KOPT-K1 (cell line): Measurements from ENCODE around the gene MGMT.

Experiments used
- H3K27ac ChIP-seq: fragments of 200-600 bp; sonication (generic); 2 replicates; pipeline ENCODE4 v1.5.1; 2016; ENCODE audit warnings: antibody characterized with exemption, mild to moderate bottlenecking, low read depth, low read length; ENCODE audit not compliant: poor library complexity, severe bottlenecking
- H3K36me3 ChIP-seq: fragments of 200-600 bp; sonication (generic); 2 replicates; pipeline ENCODE4 v1.5.1; 2017; ENCODE audit warnings: antibody characterized with exemption, mild to moderate bottlenecking, low read length, moderate library complexity; ENCODE audit not compliant: insufficient read depth
- H3K9me3 ChIP-seq: fragments of 200-600 bp; sonication (generic); 2 replicates; pipeline ENCODE4 v1.5.1; 2017; ENCODE audit warnings: antibody characterized with exemption, low read length, mild to moderate bottlenecking; ENCODE audit not compliant: insufficient read depth, poor library complexity, severe bottlenecking

The MGMT gene

GRCh38 chr10:129811208-129811607 lies 344.2 kb downstream of the MGMT start:
- Histone ChIP-seq H3K9me3 (peaks cover 17% of the 10 kb centered on the region), H3K27ac (no peak overlapping the region), H3K36me3 (no peaks in the 10 kb centered on the region)

GRCh38 chr10:129812398-129812797 lies 345.4 kb downstream of the MGMT start:
- H3K36me3 ChIP-seq: no peaks in the 10 kb centered on the region
- H3K27ac ChIP-seq: no peak overlapping the region
- H3K9me3 ChIP-seq: peaks cover 17% of the 10 kb centered on the region

DNA sequence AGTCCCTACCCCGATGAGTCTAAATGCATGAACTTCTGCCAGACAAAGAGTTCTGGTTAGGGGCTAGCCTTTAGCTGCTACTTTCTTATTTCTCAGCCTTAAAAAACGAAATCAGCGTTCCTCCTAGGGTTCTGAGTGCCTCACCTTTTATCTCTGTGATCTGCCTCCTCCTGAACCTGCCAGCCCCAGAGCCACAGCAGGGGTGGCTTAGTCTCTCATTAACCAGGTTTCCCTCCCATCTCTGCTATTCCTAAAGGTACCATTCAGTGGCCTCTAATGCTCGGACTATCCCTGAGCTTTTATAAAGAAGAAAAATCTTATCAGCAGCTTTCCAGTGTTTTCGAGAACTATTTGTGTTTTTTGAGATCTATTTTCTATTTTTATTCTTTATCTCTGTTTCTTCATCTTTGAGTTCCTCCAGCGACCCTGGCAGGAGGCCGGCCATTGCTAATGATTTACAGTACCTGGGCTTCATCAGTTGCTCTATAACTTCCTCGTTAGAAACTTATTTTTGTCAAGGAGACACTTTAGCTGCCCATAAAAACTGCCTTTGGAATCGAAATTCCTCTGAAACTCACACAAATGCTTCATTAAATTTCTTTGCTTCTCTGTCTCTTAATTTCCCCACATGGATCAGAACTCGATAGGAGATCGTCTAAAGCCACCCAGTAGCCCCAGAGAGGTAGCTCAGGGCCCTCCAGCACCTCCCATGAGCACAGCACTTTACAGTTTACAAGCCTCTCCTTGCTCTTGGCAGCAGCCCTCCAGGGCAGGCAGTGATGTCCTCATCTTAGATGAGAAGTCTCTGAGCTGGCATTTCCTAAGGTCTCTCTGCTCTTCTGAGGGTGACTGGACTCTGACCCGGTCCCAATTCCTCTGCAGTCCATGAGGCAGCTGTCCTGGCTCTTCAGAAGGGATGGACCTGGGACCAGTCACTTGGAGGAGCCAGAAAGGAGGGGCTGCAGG lies 347.9 kb downstream of the MGMT start:
- H3K36me3 ChIP-seq: no peaks in the 10 kb centered on the region
- peaks cover 36% of the 10 kb centered on the region for H3K9me3 ChIP-seq
- H3K27ac ChIP-seq: no peak overlapping the region

DNA sequence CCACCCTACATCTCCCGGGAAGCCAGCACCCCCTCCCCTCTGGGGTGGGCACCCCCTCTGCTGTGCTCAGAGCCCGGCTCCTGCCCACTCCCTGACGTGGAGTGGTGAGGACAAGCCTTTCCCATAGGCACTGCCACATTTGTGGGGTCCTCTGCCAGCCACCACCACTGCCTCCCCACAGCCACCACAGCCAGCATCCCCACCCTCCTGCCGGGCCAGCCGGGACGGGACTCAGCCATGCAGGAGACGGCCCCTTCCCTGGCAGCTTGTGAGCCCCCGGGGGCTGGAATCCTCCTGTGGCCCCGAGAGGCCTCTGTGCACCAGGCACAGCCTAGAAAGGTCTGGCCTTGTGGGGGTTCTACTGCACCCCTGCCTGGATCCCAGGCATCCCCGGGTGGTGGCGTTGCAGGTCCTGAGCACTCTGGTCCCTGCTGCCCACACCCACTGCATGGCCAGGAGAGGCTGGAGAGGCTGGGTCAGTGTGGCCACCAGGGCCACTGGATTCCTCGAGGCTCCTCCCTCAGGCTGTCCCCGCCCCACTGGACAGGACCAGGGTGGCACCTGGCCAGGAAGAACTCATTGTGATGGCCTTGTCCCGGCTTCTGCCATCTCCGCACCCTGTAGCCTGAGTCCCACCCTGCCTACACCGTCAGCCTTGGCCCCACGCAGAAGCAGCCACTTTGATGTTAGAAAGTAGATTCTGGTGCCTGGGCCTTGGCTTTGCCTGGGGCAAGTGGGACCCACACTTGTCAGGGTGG lies 349.0 kb downstream of the MGMT start:
- no peaks in the 10 kb centered on the region for H3K36me3 ChIP-seq
- peaks cover 36% of the 10 kb centered on the region for H3K9me3 ChIP-seq
- H3K27ac ChIP-seq: no peak overlapping the region

- no peak overlapping the region for H3K27ac ChIP-seq
- peaks cover 36% of the 10 kb centered on the region for H3K9me3 ChIP-seq
- H3K36me3 ChIP-seq: no peaks in the 10 kb centered on the region
Observed at GRCh38 chr10:129816656-129817045, 349.6 kb downstream of the MGMT start.
